Neural cell (in vitro differentiated cells): Measurements from ENCODE around the gene SETX. TPM values are rescaled to one million over a fixed set of nuclear protein-coding genes. Genes with fewer than 3 reads are reported as not detected.

Source experiments
- H2AFZ ChIP-seq: fragments of 200-600, 300-800 bp; sonication (generic), shearing (Covaris generic); 2 replicates; pipeline ENCODE4 v1.6.0; 2014; ENCODE audit warnings: low read depth, mild to moderate bottlenecking, antibody characterized with exemption, low read length, moderate library complexity
- H3F3A ChIP-seq: fragments of 200-600 bp; shearing (Covaris generic); 2 replicates; pipeline ENCODE4 v1.6.1; 2016; ENCODE audit warnings: mild to moderate bottlenecking, moderate library complexity, mixed read lengths, antibody characterized with exemption, low read length; ENCODE audit not compliant: insufficient read depth, poor library complexity, severe bottlenecking
- H3K27ac ChIP-seq: fragments of 200-600, 300-800 bp; sonication (generic), shearing (Covaris generic); 2 replicates; pipeline ENCODE4 v1.5.1; 2014; ENCODE audit warnings: mild to moderate bottlenecking, low read length, moderate library complexity
- H3K27me3 ChIP-seq: fragments of 300-800, 200-600 bp; sonication (generic), shearing (Covaris generic); 2 replicates; pipeline ENCODE4 v1.6.0; 2014; ENCODE audit warnings: mild to moderate bottlenecking, low read depth, low read length, moderate library complexity; ENCODE audit not compliant: insufficient read depth
- H3K36me3 ChIP-seq: fragments of 300-800, 200-600 bp; sonication (generic), shearing (Covaris generic); 2 replicates; pipeline ENCODE4 v1.5.1; 2014; ENCODE audit warnings: mild to moderate bottlenecking, antibody characterized with exemption, low read length, moderate library complexity; ENCODE audit not compliant: insufficient read depth
- H3K4me2 ChIP-seq: fragments of 300-800, 200-600 bp; sonication (generic), shearing (Covaris generic); 2 replicates; pipeline ENCODE4 v1.6.0; 2014; ENCODE audit warnings: mild to moderate bottlenecking, low read length
- H3K4me3 ChIP-seq: fragments of 300-800, 200-600 bp; sonication (generic), shearing (Covaris generic); 2 replicates; pipeline ENCODE4 v1.5.1; 2014; ENCODE audit warnings: mild to moderate bottlenecking, low read length, moderate library complexity
- H3K79me2 ChIP-seq: fragments of 200-600 bp; shearing (Covaris generic); replicated peaks from 2 replicates; pipeline ENCODE4 v1.6.0; 2014; ENCODE audit warnings: mild to moderate bottlenecking, low read length, moderate library complexity; ENCODE audit not compliant: insufficient read depth
- H3K9ac ChIP-seq: fragments of 300-800, 200-600 bp; sonication (generic), shearing (Covaris generic); 2 replicates; pipeline ENCODE4 v1.6.1; 2016; ENCODE audit warnings: mild to moderate bottlenecking, low read length, mixed read lengths
- H3K9me2 ChIP-seq: fragments of 200-600 bp; shearing (Covaris generic); 2 replicates; pipeline ENCODE4 v1.6.1; 2016; ENCODE audit warnings: mild to moderate bottlenecking, low read length, mixed read lengths; ENCODE audit not compliant: insufficient read depth
- H3K9me3 ChIP-seq: fragments of 200-600, 300-800 bp; sonication (generic), shearing (Covaris generic); 2 replicates; pipeline ENCODE4 v1.6.1; 2016; ENCODE audit warnings: mild to moderate bottlenecking, mixed run types, low read length, moderate library complexity, mixed read lengths
- H4K20me1 ChIP-seq: fragments of 200-600 bp; shearing (Covaris generic); 2 replicates; pipeline ENCODE4 v1.6.1; 2016; ENCODE audit warnings: mild to moderate bottlenecking, mixed run types; ENCODE audit not compliant: insufficient read depth
- EP300 ChIP-seq: fragments of 450-650 bp; conservative IDR thresholded peaks from 2 replicates; pipeline ENCODE4 v1.6.1; 2014; ENCODE audit warnings: antibody characterized with exemption, mild to moderate bottlenecking, moderate library complexity; ENCODE audit not compliant: poor library complexity, severe bottlenecking
- EZH2 ChIP-seq: fragments of 200-600, 300-800 bp; shearing (Covaris generic), sonication (generic); IDR thresholded peaks from 2 replicates; pipeline ENCODE4 v1.6.1; 2014; ENCODE audit warnings: antibody characterized with exemption, low read length, borderline replicate concordance, mild to moderate bottlenecking; ENCODE audit not compliant: insufficient read depth, poor library complexity, severe bottlenecking
- MXI1 ChIP-seq: fragments of 450-650 bp; conservative IDR thresholded peaks from 2 replicates; pipeline ENCODE4 v1.6.1; 2014; ENCODE audit warnings: antibody characterized with exemption, mild to moderate bottlenecking; ENCODE audit not compliant: poor library complexity, severe bottlenecking
- POLR2AphosphoS5 ChIP-seq: IDR thresholded peaks from 2 replicates; pipeline ENCODE4 v1.6.1; 2012
- RAD21 ChIP-seq: fragments of 450-650 bp; conservative IDR thresholded peaks from 2 replicates; pipeline ENCODE4 v1.6.1; 2014; ENCODE audit warnings: antibody characterized with exemption, mild to moderate bottlenecking, moderate library complexity
- SMC3 ChIP-seq: fragments of 450-650 bp; conservative IDR thresholded peaks from 2 replicates; pipeline ENCODE4 v1.6.1; 2014; ENCODE audit warnings: antibody characterized with exemption, mild to moderate bottlenecking, moderate library complexity; ENCODE audit not compliant: poor library complexity
- TAF1 ChIP-seq: IDR thresholded peaks from 2 replicates; pipeline ENCODE4 v1.6.1; 2012; ENCODE audit warnings: low read depth
- polyA plus RNA-seq: library from polyadenylated mRNA; depleted of rRNA; stranded (reverse); fragments of >200 nt; gene quantifications from 2 replicates; pipeline ENCODE4 v1.2.3, GENCODE V29; 2014
- TF ChIP-seq, protein P1 (sequence below): IDR thresholded peaks from 2 replicates; pipeline ENCODE4 v1.6.1; 2012; ENCODE audit warnings: borderline replicate concordance
- TF ChIP-seq, protein P2 (sequence below): fragments of 450-650 bp; IDR thresholded peaks from 2 replicates; pipeline ENCODE4 v1.5.1; 2014; ENCODE audit warnings: antibody characterized with exemption, mild to moderate bottlenecking, moderate library complexity; ENCODE audit not compliant: poor library complexity, severe bottlenecking

The SETX gene
- polyA plus RNA-seq, 1 donor from 2014 or later: 32.0 TPM

DNA sequence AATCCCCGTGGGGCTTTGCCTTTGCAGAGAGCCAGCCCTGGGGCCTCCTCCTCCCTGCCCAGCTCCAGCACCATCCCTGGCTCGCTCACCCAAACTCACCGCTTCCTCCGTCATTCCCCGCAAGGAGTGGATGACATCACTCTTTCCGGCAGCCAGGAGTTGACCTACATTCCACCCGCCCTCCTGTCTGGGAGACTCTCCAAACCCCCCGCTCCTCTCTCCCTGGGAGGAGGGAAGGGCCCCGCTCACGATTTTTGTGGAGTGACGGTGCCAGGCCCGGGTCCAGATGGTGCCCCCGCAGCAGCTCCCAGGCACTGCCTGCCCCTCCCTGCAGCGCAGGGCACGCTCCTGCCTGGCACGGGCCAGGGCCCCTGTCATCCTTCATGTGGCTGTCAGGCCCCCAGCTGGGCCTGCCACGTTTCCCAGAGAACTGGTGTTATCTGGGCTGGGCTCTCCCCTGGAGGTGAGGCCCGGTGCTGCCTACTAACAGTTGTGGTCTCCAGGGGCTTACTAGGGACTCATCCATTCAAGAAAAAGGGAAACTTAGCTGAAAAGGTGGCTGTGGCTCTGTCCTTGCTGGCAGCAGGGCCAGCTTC lies 140.7 kb downstream of the SETX start:
- no peak overlapping the region for H3K27ac ChIP-seq
- H3K9me3 ChIP-seq: no peaks in the 10 kb centered on the region
- H3K36me3 ChIP-seq: no peaks in the 10 kb centered on the region
- no peaks in the 10 kb centered on the region for H3K9me2 ChIP-seq
- TF ChIP-seq SMC3 (no peak), EZH2 (no peak), EP300 (no peak), MXI1 (no peak), RAD21 (no peak), POLR2AphosphoS5 (no peak), TAF1 (no peak)
- TF ChIP-seq, protein P1, sequence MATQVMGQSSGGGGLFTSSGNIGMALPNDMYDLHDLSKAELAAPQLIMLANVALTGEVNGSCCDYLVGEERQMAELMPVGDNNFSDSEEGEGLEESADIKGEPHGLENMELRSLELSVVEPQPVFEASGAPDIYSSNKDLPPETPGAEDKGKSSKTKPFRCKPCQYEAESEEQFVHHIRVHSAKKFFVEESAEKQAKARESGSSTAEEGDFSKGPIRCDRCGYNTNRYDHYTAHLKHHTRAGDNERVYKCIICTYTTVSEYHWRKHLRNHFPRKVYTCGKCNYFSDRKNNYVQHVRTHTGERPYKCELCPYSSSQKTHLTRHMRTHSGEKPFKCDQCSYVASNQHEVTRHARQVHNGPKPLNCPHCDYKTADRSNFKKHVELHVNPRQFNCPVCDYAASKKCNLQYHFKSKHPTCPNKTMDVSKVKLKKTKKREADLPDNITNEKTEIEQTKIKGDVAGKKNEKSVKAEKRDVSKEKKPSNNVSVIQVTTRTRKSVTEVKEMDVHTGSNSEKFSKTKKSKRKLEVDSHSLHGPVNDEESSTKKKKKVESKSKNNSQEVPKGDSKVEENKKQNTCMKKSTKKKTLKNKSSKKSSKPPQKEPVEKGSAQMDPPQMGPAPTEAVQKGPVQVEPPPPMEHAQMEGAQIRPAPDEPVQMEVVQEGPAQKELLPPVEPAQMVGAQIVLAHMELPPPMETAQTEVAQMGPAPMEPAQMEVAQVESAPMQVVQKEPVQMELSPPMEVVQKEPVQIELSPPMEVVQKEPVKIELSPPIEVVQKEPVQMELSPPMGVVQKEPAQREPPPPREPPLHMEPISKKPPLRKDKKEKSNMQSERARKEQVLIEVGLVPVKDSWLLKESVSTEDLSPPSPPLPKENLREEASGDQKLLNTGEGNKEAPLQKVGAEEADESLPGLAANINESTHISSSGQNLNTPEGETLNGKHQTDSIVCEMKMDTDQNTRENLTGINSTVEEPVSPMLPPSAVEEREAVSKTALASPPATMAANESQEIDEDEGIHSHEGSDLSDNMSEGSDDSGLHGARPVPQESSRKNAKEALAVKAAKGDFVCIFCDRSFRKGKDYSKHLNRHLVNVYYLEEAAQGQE: no peak
- TF ChIP-seq, protein P2, sequence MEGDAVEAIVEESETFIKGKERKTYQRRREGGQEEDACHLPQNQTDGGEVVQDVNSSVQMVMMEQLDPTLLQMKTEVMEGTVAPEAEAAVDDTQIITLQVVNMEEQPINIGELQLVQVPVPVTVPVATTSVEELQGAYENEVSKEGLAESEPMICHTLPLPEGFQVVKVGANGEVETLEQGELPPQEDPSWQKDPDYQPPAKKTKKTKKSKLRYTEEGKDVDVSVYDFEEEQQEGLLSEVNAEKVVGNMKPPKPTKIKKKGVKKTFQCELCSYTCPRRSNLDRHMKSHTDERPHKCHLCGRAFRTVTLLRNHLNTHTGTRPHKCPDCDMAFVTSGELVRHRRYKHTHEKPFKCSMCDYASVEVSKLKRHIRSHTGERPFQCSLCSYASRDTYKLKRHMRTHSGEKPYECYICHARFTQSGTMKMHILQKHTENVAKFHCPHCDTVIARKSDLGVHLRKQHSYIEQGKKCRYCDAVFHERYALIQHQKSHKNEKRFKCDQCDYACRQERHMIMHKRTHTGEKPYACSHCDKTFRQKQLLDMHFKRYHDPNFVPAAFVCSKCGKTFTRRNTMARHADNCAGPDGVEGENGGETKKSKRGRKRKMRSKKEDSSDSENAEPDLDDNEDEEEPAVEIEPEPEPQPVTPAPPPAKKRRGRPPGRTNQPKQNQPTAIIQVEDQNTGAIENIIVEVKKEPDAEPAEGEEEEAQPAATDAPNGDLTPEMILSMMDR: no peak
- H2AFZ ChIP-seq: no peak overlapping the region
- H3K4me2 ChIP-seq: no peak overlapping the region
- H3K27me3 ChIP-seq: no peaks in the 10 kb centered on the region
- no peak overlapping the region for H3K9ac ChIP-seq
- no peaks in the 10 kb centered on the region for H4K20me1 ChIP-seq
- no peaks in the 10 kb centered on the region for H3K79me2 ChIP-seq
- no peak overlapping the region for H3K4me3 ChIP-seq
- H3F3A ChIP-seq: no peaks in the 10 kb centered on the region

DNA sequence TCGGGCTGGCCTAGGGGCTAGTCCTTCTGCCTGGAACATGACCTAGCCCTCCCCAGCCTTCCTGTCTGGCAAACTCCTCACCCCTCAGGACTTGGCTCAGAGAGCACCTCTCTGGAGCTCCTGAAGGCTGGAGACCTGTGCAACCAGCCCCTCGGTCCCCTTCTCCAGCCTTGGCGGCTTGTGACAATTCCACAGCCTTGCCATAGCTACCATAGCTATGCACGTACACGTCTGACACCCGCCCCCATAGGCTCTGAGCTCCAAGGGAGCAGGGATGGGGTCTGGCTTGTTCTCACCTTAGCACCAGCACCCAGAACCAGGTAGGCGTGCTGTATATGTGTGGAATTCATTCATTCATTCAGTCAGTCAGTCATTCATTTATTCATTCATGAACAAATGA lies 143.2 kb downstream of the SETX start:
- H3K79me2 ChIP-seq: no peaks in the 10 kb centered on the region
- H2AFZ ChIP-seq: no peak overlapping the region
- H3K4me3 ChIP-seq: no peak overlapping the region
- no peaks in the 10 kb centered on the region for H3K9me3 ChIP-seq
- H3K27ac ChIP-seq: no peak overlapping the region
- no peaks in the 10 kb centered on the region for H3F3A ChIP-seq
- no peaks in the 10 kb centered on the region for H3K9me2 ChIP-seq
- H3K9ac ChIP-seq: no peak overlapping the region
- H4K20me1 ChIP-seq: no peaks in the 10 kb centered on the region
- no peaks in the 10 kb centered on the region for H3K36me3 ChIP-seq
- no peak for TF ChIP-seq EZH2
- TF ChIP-seq POLR2AphosphoS5: no peak
- no peak for TF ChIP-seq RAD21
- no peak for TF ChIP-seq EP300
- no peak for TF ChIP-seq MXI1
- no peak for TF ChIP-seq TAF1
- TF ChIP-seq SMC3: no peak
- TF ChIP-seq, protein P2: no peak
- TF ChIP-seq, protein P1: no peak
- H3K4me2 ChIP-seq: no peak overlapping the region
- no peaks in the 10 kb centered on the region for H3K27me3 ChIP-seq
